ENCODE data around the gene USH2A.

The USH2A gene
- 0 reads per million in 2 donors for total RNA-seq

GRCh38 chr1:216422821-216423520, at the start of gene USH2A:
Gene USH2A, minus strand, starts transcription at chr1:216423448. Its CDS starts 1,112 bp downstream, at chr1:216422336.
- DNase-seq, result no peak

- DNase-seq, result no peak
Observed at GRCh38 chr1:216466162-216466801, 43.0 kb upstream of the USH2A start.

GRCh38 chr1:216464489-216464888, 41.2 kb upstream of the USH2A start:
- no peak for DNase-seq

GRCh38 chr1:216462066-216462775, 39.0 kb upstream of the USH2A start:
- DNase-seq, result no peak

- DNase-seq, result no peak
Observed at GRCh38 chr1:216461466-216461865, 38.2 kb upstream of the USH2A start.

GRCh38 chr1:216459651-216460207, 36.5 kb upstream of the USH2A start:
- DNase-seq, result no peak

- no peak for DNase-seq
Observed at GRCh38 chr1:216458812-216459211, 35.6 kb upstream of the USH2A start.

GRCh38 chr1:216457356-216457755, 34.1 kb upstream of the USH2A start:
- no peak for DNase-seq

- no peak for DNase-seq
Observed at GRCh38 chr1:216456682-216457081, 33.4 kb upstream of the USH2A start.

- no peak for DNase-seq
Observed at GRCh38 chr1:216453777-216454176, 30.5 kb upstream of the USH2A start.

- DNase-seq, result no peak
Observed at GRCh38 chr1:216450227-216450626, 27.0 kb upstream of the USH2A start.

GRCh38 chr1:216448011-216448510, 24.8 kb upstream of the USH2A start:
- no peak for DNase-seq

GRCh38 chr1:216437603-216438002, 14.4 kb upstream of the USH2A start:
- no peak for DNase-seq

- DNase-seq, result no peak
Observed at GRCh38 chr1:216434232-216434631, 11.0 kb upstream of the USH2A start.

- no peak for DNase-seq
Observed at GRCh38 chr1:216433175-216433574, 9.9 kb upstream of the USH2A start.

GRCh38 chr1:216430744-216431143, 7.5 kb upstream of the USH2A start:
- no peak for DNase-seq

- no peak for DNase-seq
Observed at GRCh38 chr1:216425577-216425976, 2.3 kb upstream of the USH2A start.

- DNase-seq, result no peak
Observed at GRCh38 chr1:216420746-216421145, 2.5 kb downstream of the USH2A start.

GRCh38 chr1:216420263-216420662, 3.0 kb downstream of the USH2A start:
- DNase-seq, result no peak

GRCh38 chr1:216416488-216416887, 6.8 kb downstream of the USH2A start:
- no peak for DNase-seq

- no peak for DNase-seq
Observed at GRCh38 chr1:216410026-216410425, 13.2 kb downstream of the USH2A start.

- no peak for DNase-seq
Observed at GRCh38 chr1:216390956-216391355, 32.3 kb downstream of the USH2A start.

GRCh38 chr1:216389774-216390173, 33.5 kb downstream of the USH2A start:
- DNase-seq, result no peak
